Measurements from ENCODE around the gene ICAM5. TPM values are rescaled to one million over a fixed set of nuclear protein-coding genes. Genes with fewer than 3 reads are reported as not detected.
"Not testable (repeated sequence)": the region's sequence is repeated elsewhere in the genome, so short reads cannot be mapped to it uniquely, and the experiment has no call there.

The ICAM5 gene
- polyA plus RNA-seq, 3 donors, result 0.08 to 0.18 (median 0.10) TPM

DNA sequence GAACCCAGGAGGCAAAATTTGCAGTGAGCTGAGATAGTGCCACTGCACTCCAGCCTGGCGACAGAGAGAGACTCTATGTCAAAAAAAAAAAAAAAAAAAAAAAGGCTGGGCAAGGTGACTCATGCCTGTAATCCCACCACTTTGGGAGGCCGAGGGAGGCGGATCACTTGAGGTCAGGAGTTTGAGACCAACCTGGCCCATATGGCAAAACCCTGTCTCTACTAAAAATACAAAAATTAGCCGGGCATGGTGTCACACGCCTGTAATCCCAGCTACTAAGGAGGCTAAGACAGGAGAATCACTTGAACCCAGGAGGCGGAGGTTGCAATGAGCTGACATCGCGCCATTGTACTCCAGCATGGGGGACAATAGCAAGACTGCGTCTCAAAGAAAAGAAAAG is 47.0 kb downstream of the ICAM5 start:
- not testable (repeated sequence) for DNase-seq (ENCODE audit: low read depth in 3 of 3, low spot score in 2 of 3)

DNA sequence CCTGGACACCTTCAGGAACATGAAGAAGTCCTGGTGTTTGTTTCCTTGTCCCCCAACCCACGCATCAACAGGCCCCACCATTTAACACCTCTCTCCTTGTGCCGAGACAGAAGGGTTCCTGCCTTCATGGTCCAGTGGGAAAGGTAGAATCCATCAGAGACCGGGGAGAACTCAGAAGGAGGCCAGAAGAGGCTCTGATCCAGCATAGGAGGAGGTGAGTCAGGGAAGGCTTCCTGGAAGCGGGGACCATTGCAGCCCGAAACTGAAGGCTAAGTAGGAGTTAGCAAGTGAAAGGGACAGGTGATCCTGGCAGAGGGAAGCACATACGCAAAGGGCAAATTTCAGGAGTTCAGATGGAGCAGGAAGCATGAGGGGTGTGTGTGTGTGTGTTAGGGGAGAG is 49.2 kb downstream of the ICAM5 start:
- no peak for DNase-seq (ENCODE audit: low read depth in 3 of 3, low spot score in 2 of 3)

DNA sequence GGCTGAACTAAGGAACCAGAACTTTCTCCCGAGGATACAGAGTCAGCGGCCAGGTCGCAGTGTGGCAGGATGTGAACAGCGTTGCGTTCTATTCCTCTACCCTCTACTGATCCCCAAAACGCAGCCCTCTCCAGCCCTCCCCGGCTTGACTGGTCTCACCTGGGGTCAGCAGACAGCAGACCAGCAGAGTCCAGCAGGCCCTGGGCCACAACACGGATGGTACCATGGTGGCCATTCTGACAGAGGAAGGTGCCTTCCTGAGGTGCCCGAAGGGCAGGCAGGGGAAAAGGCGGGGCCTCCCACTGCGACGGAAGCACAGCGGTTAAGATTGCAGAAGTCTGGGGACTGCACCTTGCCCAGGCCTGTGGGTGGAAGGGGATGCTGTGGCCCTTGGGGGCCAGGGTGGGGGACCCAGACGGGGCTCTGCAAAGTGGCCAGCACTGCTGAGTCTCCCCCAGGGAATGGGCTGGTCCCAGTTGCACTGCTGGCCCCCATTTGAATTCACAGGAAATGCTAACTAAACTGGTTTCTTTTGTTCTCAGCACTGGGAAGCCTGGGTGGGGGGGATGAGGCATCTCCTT is 49.7 kb downstream of the ICAM5 start, which contains the start of gene ICAM3:
Gene ICAM3, minus strand, starts transcription at position 245 of the 581 bp plus-strand sequence. Its CDS starts 10 bp downstream, at position 235.
- no peak for DNase-seq (ENCODE audit: low read depth in 3 of 3, low spot score in 2 of 3)

- no peak for DNase-seq (ENCODE audit: low read depth in 3 of 3, low spot score in 2 of 3)
Observed at GRCh38 chr19:10339977-10340376, 50.2 kb downstream of the ICAM5 start.

DNA sequence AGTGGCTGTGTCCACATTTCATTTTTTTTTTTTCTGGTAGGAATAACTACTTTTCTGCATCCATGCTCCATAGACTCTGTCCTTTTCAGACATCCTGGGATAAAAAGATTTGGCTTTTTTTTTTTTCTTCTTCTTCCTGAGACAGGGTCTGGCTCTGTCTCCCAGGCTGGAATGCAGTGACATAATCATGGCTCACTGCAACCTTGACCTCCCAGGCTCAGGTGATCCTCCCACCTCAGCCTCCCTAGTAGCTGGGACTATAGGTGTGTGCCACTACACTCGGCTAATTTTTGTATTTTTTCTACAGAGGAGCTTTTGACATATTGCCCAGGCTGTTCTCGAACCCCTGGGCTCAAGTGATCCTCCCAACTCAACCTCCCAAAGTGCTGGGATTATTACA is 53.7 kb downstream of the ICAM5 start:
- DNase-seq (ENCODE audit: low read depth in 3 of 3, low spot score in 2 of 3), result no peak

GRCh38 chr19:10344780-10345179 is 55.0 kb downstream of the ICAM5 start:
- no peak for DNase-seq (ENCODE audit: low read depth in 3 of 3, low spot score in 2 of 3)

Other genes starting within 250 kb of the ICAM5 start
- gene SHFL, start 203.6 kb upstream of the ICAM5 start, polyA plus RNA-seq (ENCODE audit: insufficient read length in 3 of 3), result 10 to 100 TPM; 19.9 to 21.5 (median 20.8) TPM
- 1 to 10 TPM; 1.6 to 2.3 (median 2.0) TPM for gene ANGPTL6, start 187.3 kb upstream of the ICAM5 start, polyA plus RNA-seq (ENCODE audit: insufficient read length in 3 of 3)
- 10 to 100 TPM; 25.6 to 31.1 (median 25.8) TPM for gene PPAN, start 183.6 kb upstream of the ICAM5 start, polyA plus RNA-seq (ENCODE audit: insufficient read length in 3 of 3)
- gene P2RY11, start 178.3 kb upstream of the ICAM5 start, polyA plus RNA-seq (ENCODE audit: insufficient read length in 3 of 3), result 10 to 100 TPM in 2 of 3 donors, 1 to 10 TPM in 1; 8.9 to 11.6 (median 10.5) TPM
- gene EIF3G, start 170.1 kb upstream of the ICAM5 start, polyA plus RNA-seq (ENCODE audit: insufficient read length in 3 of 3), result 100 to 1,000 TPM; 186 to 204 (median 191) TPM
- gene DNMT1, start 95.0 kb upstream of the ICAM5 start, polyA plus RNA-seq (ENCODE audit: insufficient read length in 3 of 3), result 100 to 1,000 TPM in 2 of 3 donors, 10 to 100 TPM in 1; 99.0 to 106 (median 102) TPM
- 10 to 100 TPM in 2 of 3 donors, 1 to 10 TPM in 1; 9.6 to 10.8 (median 10.2) TPM for gene S1PR2, start 58.6 kb upstream of the ICAM5 start, polyA plus RNA-seq (ENCODE audit: insufficient read length in 3 of 3)
- 10 to 100 TPM; 30.8 to 34.6 (median 30.8) TPM for gene MRPL4, start 37.7 kb upstream of the ICAM5 start, polyA plus RNA-seq (ENCODE audit: insufficient read length in 3 of 3)
- 1 to 10 TPM; 5.8 to 6.5 (median 6.3) TPM for gene ICAM1, start 18.8 kb upstream of the ICAM5 start, polyA plus RNA-seq (ENCODE audit: insufficient read length in 3 of 3)
- under 1 TPM in 2 of 3 donors, not detected in 1; 0.21 to 0.55 TPM for gene ICAM4, start 3.0 kb upstream of the ICAM5 start, polyA plus RNA-seq (ENCODE audit: insufficient read length in 3 of 3)
- gene ZGLP1, start 19.9 kb downstream of the ICAM5 start, polyA plus RNA-seq (ENCODE audit: insufficient read length in 3 of 3), result 1 to 10 TPM; 2.9 to 3.9 (median 3.4) TPM
- 10 to 100 TPM; 15.4 to 19.3 (median 18.0) TPM for gene FDX2, start 26.1 kb downstream of the ICAM5 start, polyA plus RNA-seq (ENCODE audit: insufficient read length in 3 of 3)
- gene RAVER1, start 43.6 kb downstream of the ICAM5 start, polyA plus RNA-seq (ENCODE audit: insufficient read length in 3 of 3), result 10 to 100 TPM; 17.9 to 22.8 (median 22.6) TPM
- 10 to 100 TPM in 1 of 3 donors, 1 to 10 TPM in 2; 7.4 to 10.7 (median 8.4) TPM for gene ICAM3, start 49.7 kb downstream of the ICAM5 start, polyA plus RNA-seq (ENCODE audit: insufficient read length in 3 of 3)
- 100 to 1,000 TPM in 1 of 3 donors, 10 to 100 TPM in 2; 96.7 to 100 (median 97.5) TPM for gene TYK2, start 90.6 kb downstream of the ICAM5 start, polyA plus RNA-seq (ENCODE audit: insufficient read length in 3 of 3)
- gene CDC37, start 113.6 kb downstream of the ICAM5 start, polyA plus RNA-seq (ENCODE audit: insufficient read length in 3 of 3), result 100 to 1,000 TPM; 141 to 150 (median 144) TPM
- gene PDE4A, start 130.6 kb downstream of the ICAM5 start, polyA plus RNA-seq (ENCODE audit: insufficient read length in 3 of 3), result 1 to 10 TPM; 1.7 to 2.8 (median 2.1) TPM
- 10 to 100 TPM; 84.6 to 89.6 (median 89.1) TPM for gene KEAP1, start 213.4 kb downstream of the ICAM5 start, polyA plus RNA-seq (ENCODE audit: insufficient read length in 3 of 3)
- gene S1PR5, start 227.5 kb downstream of the ICAM5 start, polyA plus RNA-seq (ENCODE audit: insufficient read length in 3 of 3), result 1 to 10 TPM; 1.3 to 1.7 (median 1.5) TPM